ENCODE measurements around the gene SDK1.

Gene SDK1

GRCh38 chr7:3918576-3918975 is 617.5 kb downstream of the SDK1 start:
- no peak for DNase-seq (ENCODE audit: low read depth)
- no peak overlapping the region for H3K4me3 ChIP-seq (ENCODE audit: low read depth, low read length)
- no peak for TF ChIP-seq CTCF (IDR thresholded peaks at IDR 0.05; ENCODE audit: insufficient read depth, low read depth, low read length, missing control alignments)

- DNase-seq (ENCODE audit: low read depth): no peak
- no peak overlapping the region for H3K4me3 ChIP-seq (ENCODE audit: low read depth, low read length)
- TF ChIP-seq CTCF (IDR thresholded peaks at IDR 0.05; ENCODE audit: insufficient read depth, low read depth, low read length, missing control alignments): no peak
Measured at GRCh38 chr7:3922175-3922635, 621.2 kb downstream of the SDK1 start.

DNA sequence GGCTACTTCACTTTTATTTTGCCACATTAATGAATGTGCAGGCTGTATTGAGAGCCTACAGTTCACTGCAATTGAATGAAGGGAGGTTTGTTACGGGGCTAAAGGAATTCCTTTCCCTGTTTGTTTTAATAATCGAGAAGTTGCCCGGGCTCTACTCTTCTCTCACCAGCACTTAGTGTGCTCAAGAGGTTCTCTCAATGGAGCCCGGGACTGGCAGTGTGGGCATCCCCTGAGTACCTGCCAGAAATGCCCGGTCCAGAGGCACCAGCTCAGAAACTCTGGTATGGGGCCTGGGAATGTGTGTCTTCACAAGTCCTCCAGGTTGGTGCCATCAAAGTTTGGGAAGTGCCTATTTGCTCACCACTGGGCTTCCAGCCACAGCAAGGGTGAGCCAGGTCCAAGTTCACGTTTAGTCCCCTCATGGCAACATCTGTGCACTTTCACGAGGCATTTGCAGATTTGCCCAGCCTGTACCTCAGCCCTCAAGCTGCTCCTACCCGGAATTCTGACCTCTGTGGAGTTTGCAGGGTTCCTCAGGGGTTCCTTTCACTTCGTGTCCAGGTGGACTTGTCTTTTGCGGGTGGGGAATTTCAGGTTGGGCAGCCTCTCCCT is 622.4 kb downstream of the SDK1 start:
- TF ChIP-seq CTCF (IDR thresholded peaks at IDR 0.05; ENCODE audit: insufficient read depth, low read depth, low read length, missing control alignments): no peak
- H3K4me3 ChIP-seq (ENCODE audit: low read depth, low read length): no peak overlapping the region
- no peak for DNase-seq (ENCODE audit: low read depth)

- H3K4me3 ChIP-seq (ENCODE audit: low read depth, low read length): no peak overlapping the region
- no peak for DNase-seq (ENCODE audit: low read depth)
- TF ChIP-seq CTCF (IDR thresholded peaks at IDR 0.05; ENCODE audit: insufficient read depth, low read depth, low read length, missing control alignments): no peak
Measured at GRCh38 chr7:3924277-3924676, 623.2 kb downstream of the SDK1 start.

- no peak for TF ChIP-seq CTCF (IDR thresholded peaks at IDR 0.05; ENCODE audit: insufficient read depth, low read depth, low read length, missing control alignments)
- no peak for DNase-seq (ENCODE audit: low read depth)
Measured at GRCh38 chr7:3927446-3928110, 626.5 kb downstream of the SDK1 start.

GRCh38 chr7:3928727-3929515 is 627.9 kb downstream of the SDK1 start:
- no peak for DNase-seq (ENCODE audit: low read depth)
- no peak for TF ChIP-seq CTCF (IDR thresholded peaks at IDR 0.05; ENCODE audit: insufficient read depth, low read depth, low read length, missing control alignments)
- H3K4me3 ChIP-seq (ENCODE audit: low read depth, low read length): no peak overlapping the region

More at GRCh38 chr7:3927446-3928110, 626.5 kb downstream of the SDK1 start:
- H3K4me3 ChIP-seq (ENCODE audit: low read depth, low read length): no peak overlapping the region
